ENCODE data around the gene TPCN1.

TPCN1 gene

GRCh38 chr12:113195598-113195997 lies 25.7 kb upstream of the TPCN1 start:
- in situ Hi-C loops (cut with HindIII; ENCODE audit: low sequenced_read_pairs): no loop called here
- TF ChIP-seq CTCF (IDR thresholded peaks at IDR 0.05; ENCODE audit: low read depth, low read length): no peak
- H3K4me3 ChIP-seq (ENCODE audit: low read depth, low read length): no peak overlapping the region
- no peak for DNase-seq (ENCODE audit: low read depth, low spot score)

GRCh38 chr12:113196582-113196981 lies 24.7 kb upstream of the TPCN1 start:
- DNase-seq (ENCODE audit: low read depth, low spot score): no peak
- H3K4me3 ChIP-seq (ENCODE audit: low read depth, low read length): no peak overlapping the region
- TF ChIP-seq CTCF (IDR thresholded peaks at IDR 0.05; ENCODE audit: low read depth, low read length): no peak
- in situ Hi-C loops (cut with HindIII; ENCODE audit: low sequenced_read_pairs): no loop called here

DNA sequence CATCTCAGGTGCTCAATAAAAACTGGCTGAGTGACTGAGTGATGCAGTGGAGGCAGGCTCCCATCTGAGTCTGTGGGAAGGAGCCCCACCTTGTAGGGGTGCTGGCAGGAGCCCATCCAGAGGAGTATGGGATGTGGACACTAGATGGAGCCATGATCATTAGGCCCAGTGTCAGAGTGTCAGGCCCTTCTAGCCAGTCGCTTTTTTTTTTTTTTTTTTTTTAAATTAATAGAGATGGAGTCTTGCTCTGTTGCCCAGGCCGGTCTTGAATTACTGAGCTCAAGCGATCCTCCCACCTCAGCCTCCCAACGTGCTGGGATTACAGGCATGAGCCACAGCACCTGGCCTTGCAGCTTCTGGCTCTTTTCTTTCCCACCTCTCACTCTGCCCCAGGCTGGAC lies 24.3 kb upstream of the TPCN1 start:
- DNase-seq (ENCODE audit: low read depth, low spot score): peak; percentile 76
- in situ Hi-C loops (cut with HindIII; ENCODE audit: low sequenced_read_pairs): no loop called here
- peak; percentile 81 for TF ChIP-seq CTCF (IDR thresholded peaks at IDR 0.05; ENCODE audit: low read depth, low read length)
- no peak overlapping the region for H3K4me3 ChIP-seq (ENCODE audit: low read depth, low read length)

GRCh38 chr12:113197518-113198077 lies 23.7 kb upstream of the TPCN1 start:
- no peak for TF ChIP-seq CTCF (IDR thresholded peaks at IDR 0.05; ENCODE audit: low read depth, low read length)
- in situ Hi-C loops (cut with HindIII; ENCODE audit: low sequenced_read_pairs): no loop called here
- no peak for DNase-seq (ENCODE audit: low read depth, low spot score)
- no peak overlapping the region for H3K4me3 ChIP-seq (ENCODE audit: low read depth, low read length)

DNA sequence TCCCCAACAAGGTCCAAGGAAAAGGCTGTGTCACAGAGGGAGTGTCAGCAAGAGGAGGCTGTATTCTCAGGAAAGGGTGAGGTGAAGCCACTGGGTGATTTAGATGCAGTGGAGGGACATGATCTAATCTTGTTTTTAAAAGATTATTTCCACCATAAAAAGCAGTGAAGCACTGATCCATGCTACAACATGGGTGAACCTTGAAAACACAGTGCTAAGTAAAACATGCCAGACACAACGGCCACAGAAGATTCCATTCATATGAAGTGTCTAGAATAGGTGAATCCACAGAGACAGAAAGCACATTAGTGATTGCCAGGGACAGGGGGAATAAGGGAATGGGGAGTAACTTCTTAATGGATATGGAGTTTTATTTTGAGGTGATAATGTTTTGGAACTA lies 23.0 kb upstream of the TPCN1 start:
- DNase-seq (ENCODE audit: low read depth, low spot score): peak; percentile 23
- in situ Hi-C loops (cut with HindIII; ENCODE audit: low sequenced_read_pairs): no loop called here
- no peak overlapping the region for H3K4me3 ChIP-seq (ENCODE audit: low read depth, low read length)
- no peak for TF ChIP-seq CTCF (IDR thresholded peaks at IDR 0.05; ENCODE audit: low read depth, low read length)

- no peak for DNase-seq (ENCODE audit: low read depth, low spot score)
- no peak overlapping the region for H3K4me3 ChIP-seq (ENCODE audit: low read depth, low read length)
- TF ChIP-seq CTCF (IDR thresholded peaks at IDR 0.05; ENCODE audit: low read depth, low read length): no peak
- in situ Hi-C loops (cut with HindIII; ENCODE audit: low sequenced_read_pairs): no loop called here
These were observed 21.1 kb upstream of the TPCN1 start for GRCh38 chr12:113200021-113200797.

All from astrocyte of the spinal cord (primary cell).